Stimulated activated naive CD8-positive, alpha-beta T cell treated with anti-CD3 and anti-CD28 coated beads, Interleukin-15, Interleukin-2, amounts not matched to agents 100 U/mL and 50 U/mL, for 24 hours (primary cell): ENCODE data around the gene KCNQ1OT1.

Experiments used
- ATAC-seq: fragments of 150-1000 bp; cut with Tn5 transposase; one replicate; pipeline ENCODE4 v1.10.0; 2021
- DNase-seq: peaks from one replicate; pipeline ENCODE4 v3.0.0; 2021

KCNQ1OT1 gene

GRCh38 chr11:2686360-2687222 lies 13.2 kb downstream of the KCNQ1OT1 start:
- no peak for DNase-seq
- no peak for ATAC-seq

GRCh38 chr11:2685566-2686359 lies 14.0 kb downstream of the KCNQ1OT1 start:
- ATAC-seq (peak; percentile 15), DNase-seq (no peak)

GRCh38 chr11:2685051-2685450 lies 14.7 kb downstream of the KCNQ1OT1 start:
- ATAC-seq (no peak), DNase-seq (no peak)

- DNase-seq: no peak
- ATAC-seq: no peak
Measured at GRCh38 chr11:2684581-2684980, 15.2 kb downstream of the KCNQ1OT1 start.

GRCh38 chr11:2683806-2684205 lies 16.0 kb downstream of the KCNQ1OT1 start:
- no peak for ATAC-seq
- no peak for DNase-seq

GRCh38 chr11:2681408-2682145 lies 18.2 kb downstream of the KCNQ1OT1 start:
- no peak for DNase-seq
- no peak for ATAC-seq

GRCh38 chr11:2679011-2679676 lies 20.6 kb downstream of the KCNQ1OT1 start:
- no peak for ATAC-seq
- no peak for DNase-seq

GRCh38 chr11:2678396-2678795 lies 21.4 kb downstream of the KCNQ1OT1 start:
- no peak for ATAC-seq
- DNase-seq: no peak

- DNase-seq (no peak), ATAC-seq (no peak)
Measured at GRCh38 chr11:2677127-2677526, 22.7 kb downstream of the KCNQ1OT1 start.

- ATAC-seq: no peak
- no peak for DNase-seq
Measured at GRCh38 chr11:2675540-2675939, 24.3 kb downstream of the KCNQ1OT1 start.

- DNase-seq (no peak), ATAC-seq (no peak)
Measured at GRCh38 chr11:2674658-2675131, 25.1 kb downstream of the KCNQ1OT1 start.

GRCh38 chr11:2673871-2674471 lies 25.8 kb downstream of the KCNQ1OT1 start:
- ATAC-seq (no peak), DNase-seq (no peak)

- DNase-seq: no peak
- ATAC-seq: no peak
Measured at GRCh38 chr11:2673250-2673610, 26.6 kb downstream of the KCNQ1OT1 start.

GRCh38 chr11:2672553-2673249 lies 27.1 kb downstream of the KCNQ1OT1 start:
- no peak for DNase-seq
- no peak for ATAC-seq

- DNase-seq: no peak
- no peak for ATAC-seq
Measured at GRCh38 chr11:2671748-2672147, 28.0 kb downstream of the KCNQ1OT1 start.

GRCh38 chr11:2670541-2671100 lies 29.2 kb downstream of the KCNQ1OT1 start:
- ATAC-seq: no peak

GRCh38 chr11:2669634-2670469 lies 29.9 kb downstream of the KCNQ1OT1 start:
- ATAC-seq (no peak), DNase-seq (no peak)

More at GRCh38 chr11:2670541-2671100, 29.2 kb downstream of the KCNQ1OT1 start:
- no peak for DNase-seq

GRCh38 chr11:2668876-2669275 lies 30.9 kb downstream of the KCNQ1OT1 start:
- DNase-seq (no peak), ATAC-seq (no peak)

GRCh38 chr11:2667940-2668339 lies 31.9 kb downstream of the KCNQ1OT1 start:
- DNase-seq (no peak), ATAC-seq (no peak)
